M059J (cell line): ENCODE results near the gene TMEM255B. TPM values are rescaled to one million over a fixed set of nuclear protein-coding genes. Genes with fewer than 3 reads are reported as not detected.

Source experiments
- DNase-seq: peaks from one replicate; pipeline ENCODE4 v3.0.0-alpha.2; 2012; ENCODE audit warnings: low read depth
- total RNA-seq: library from RNA; depleted of rRNA; stranded (reverse); fragments of >200 nt; shearing (Covaris generic); gene quantifications from 2 replicates; pipeline ENCODE4 v1.2.3, GENCODE V29; 2014

TMEM255B gene
- total RNA-seq, 1 experiment from 2014 or later = 3.5 TPM

GRCh38 chr13:113803409-113804016 is 44.5 kb downstream of the TMEM255B start:
- DNase-seq = no peak

- peak; percentile 63 for DNase-seq
Measured at GRCh38 chr13:113804017-113804702, 45.1 kb downstream of the TMEM255B start.

DNA sequence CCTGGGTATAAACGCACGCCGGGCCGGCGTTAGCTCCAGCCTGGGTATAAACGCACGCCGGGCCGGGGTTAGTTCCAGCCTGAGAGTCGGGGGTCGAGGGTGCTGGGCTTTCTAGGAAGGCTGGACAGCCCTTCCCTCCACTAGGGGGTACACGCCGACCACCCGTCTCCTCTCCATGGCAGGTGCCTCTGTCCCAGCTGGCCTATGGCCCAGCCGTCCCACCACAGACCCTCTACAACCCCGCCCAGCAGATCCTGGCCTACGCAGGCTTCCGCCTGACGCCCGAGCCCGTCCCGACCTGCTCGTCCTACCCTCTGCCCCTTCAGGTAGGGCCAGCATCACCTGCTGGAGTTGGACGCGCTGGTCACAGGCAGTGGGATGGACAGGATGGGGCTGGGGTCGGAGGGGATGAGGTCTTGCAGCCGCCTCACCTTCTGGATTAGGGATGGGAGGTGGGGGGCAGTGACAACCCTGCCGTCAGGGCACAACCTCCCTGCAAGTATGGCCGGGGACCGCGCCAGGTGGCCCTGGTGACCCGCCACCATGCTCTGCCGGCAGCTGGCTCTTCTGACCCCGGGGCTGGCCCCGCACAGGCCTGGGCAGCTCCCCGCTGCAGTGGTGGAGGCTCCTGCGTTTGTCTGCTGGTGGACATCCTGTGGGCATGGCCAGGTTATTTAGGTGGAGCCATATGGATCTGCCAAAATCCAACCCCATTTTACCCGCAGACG is 45.8 kb downstream of the TMEM255B start:
- DNase-seq = no peak

DNA sequence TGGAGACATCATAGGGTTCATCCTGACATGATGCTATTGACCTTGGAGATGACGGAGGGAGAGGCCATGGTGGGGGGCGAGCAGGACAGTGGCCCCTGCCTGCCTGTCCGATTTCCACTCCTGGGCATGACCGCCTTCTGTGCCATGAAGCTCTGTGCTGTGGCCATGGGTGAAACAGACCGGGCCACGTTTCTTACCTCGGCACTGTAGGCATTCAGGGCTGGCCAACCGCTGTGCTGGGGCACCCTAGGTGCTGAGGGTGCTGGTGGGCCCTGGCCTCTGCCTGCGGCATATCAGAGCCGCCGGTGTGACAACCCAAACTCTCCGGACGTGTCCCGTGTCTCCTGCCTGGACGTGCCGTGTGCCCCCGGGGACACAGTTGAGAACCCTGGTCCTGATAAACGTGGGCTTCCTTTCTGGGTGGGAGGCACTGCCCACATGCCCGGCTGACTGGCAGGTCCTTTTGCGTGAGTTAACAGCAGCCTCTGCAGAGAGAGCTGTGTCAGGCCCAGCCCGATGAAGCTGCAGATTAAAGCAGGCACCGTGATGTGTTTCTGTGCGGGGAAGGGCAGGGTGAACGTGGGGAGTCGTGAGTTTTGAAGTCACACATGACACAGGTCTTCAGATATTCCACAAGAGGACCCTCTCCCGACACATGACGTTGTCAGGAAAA is 46.5 kb downstream of the TMEM255B start:
- no peak for DNase-seq

- no peak for DNase-seq
Measured at GRCh38 chr13:113806104-113806471, 47.1 kb downstream of the TMEM255B start.

DNA sequence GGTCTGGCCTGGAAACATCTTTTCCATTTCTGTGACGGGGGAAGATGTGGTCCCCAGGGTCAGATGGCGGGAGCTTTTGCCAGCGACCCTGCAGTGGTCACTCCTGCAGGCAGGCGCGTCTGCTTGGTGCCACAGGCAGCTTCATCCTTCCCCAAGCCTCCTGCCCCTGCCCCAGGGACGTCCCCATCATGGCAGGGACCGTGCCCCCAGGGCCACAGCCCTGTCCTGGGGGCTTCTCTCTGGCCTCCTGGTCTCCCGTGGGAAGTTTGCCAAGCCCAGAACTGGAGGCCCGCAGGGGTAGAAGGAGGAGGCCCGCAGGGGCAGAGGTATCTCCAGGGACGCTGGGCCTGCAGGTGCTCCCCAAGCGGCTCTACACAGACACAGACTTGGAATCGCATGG is 47.5 kb downstream of the TMEM255B start:
- DNase-seq = no peak

DNA sequence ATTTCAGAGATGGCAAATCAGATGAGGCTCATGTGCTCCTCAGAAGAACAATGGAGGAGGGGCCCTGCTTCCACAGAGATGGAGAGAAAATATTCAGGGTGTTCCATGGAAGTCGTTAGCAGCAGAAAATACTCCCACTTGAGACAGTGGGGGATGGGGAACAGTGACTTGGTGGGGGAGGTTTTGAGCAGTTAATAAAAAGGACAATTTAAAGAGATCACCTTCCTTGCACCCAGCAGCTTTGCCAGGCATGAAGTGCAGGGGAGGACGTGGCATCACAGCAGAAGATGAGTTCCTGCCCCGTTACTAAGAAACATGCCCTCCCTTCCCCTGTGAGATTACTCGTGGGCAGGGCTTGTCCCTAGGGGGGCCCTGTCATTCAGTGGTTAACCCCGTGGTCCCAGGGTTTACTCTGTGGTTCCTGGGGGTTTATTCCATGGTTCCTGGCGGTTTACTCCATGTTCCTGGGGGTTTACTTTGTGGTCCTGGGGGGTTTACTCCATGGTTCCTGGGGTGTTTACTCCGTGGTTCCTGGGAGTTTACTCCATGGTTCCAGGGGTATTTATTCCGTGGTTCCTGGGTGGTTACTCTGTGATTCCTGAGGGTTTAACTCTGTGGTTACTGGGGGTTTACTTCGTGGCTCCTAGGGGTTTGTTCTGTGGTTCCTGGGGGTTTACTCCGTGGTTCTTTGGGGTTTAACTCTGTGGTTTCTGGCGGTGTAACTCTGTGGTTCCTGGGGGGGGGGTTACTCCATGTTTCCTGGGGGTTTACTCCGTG is 49.2 kb downstream of the TMEM255B start:
- no peak for DNase-seq

DNA sequence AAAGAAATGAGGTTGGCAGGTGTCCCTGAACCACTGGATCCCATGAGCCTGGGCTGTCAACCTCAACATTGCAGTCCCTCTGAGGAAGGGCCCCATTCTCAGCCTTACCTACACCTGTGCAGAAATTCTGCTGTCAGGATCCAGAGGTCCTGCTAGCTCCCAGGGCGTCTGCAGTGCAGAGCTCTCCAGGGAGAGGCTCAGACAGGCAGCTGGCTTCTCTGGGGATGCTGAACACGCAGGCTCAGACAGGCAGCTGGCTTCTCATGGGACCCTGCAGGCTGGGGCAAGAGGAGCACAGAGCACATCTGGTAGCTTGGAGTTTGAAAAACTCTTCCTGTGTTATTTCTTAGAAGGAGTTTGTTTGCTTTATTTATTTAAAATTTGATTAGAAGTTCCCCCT is 50.9 kb downstream of the TMEM255B start:
- no peak for DNase-seq

DNA sequence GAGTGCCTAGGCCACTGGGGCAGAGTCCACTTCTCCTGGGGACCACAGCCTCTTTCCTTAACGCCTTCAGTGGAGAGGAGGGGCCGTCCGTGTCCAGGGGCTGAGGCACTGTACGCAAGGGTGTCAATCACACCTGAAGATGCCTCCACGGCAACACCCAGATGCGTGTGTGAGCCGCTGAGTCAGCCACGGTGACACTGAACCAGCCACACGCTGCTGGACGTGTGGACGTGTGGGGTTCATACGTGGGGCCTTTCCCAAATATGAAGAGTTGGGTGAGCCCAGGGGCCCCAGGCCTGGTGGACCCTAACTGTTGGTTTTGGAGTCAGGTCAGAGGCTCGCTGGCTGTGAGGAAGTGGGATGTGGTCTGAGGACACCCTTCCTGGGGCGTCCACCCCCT is 51.6 kb downstream of the TMEM255B start:
- no peak for DNase-seq

DNA sequence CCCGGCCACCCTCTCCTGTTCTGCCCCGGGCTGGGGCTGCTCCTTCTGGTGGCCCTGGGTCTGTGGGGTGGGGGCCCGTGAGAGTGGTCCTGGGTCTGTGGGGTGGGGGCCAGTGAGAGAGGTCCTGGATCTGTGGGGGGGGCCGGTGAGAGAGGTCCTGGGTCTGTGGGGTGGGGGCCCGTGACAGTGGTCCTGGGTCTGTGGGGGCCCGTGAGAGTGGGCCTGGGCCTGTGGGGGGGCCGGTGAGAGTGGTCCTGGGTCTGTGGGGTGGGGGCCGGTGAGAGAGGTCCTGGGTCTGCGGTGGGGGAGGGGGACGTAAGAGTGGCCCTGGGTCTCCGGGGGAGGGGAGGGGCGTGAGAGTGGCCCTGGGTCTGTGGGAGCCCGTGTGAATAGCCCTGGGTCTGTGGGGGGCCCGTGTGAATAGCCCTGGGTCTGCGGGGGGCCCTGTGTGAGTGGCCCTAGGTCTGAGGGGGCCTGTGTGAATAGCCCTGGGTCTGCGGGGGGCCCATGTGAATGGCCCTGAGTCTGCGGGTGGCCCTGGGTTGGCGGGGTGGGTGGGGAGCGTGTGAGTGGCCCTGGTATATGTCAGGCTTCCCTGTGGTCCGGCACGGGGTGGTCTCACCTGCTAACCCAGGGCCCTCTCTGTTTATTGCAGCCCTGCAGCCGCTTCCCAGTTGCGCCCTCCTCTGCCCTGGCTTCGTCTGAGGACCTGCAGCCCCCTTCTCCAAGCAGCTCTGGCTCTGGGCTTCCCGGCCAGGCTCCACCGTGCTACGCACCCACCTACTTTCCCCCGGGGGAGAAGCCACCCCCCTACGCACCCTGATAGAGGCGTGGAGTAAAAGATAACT is 52.3 kb downstream of the TMEM255B start:
- DNase-seq = no peak

- DNase-seq = no peak
Measured at GRCh38 chr13:113812178-113813040, 53.4 kb downstream of the TMEM255B start.

- no peak for DNase-seq
Measured at GRCh38 chr13:113813070-113813748, 54.2 kb downstream of the TMEM255B start.

DNA sequence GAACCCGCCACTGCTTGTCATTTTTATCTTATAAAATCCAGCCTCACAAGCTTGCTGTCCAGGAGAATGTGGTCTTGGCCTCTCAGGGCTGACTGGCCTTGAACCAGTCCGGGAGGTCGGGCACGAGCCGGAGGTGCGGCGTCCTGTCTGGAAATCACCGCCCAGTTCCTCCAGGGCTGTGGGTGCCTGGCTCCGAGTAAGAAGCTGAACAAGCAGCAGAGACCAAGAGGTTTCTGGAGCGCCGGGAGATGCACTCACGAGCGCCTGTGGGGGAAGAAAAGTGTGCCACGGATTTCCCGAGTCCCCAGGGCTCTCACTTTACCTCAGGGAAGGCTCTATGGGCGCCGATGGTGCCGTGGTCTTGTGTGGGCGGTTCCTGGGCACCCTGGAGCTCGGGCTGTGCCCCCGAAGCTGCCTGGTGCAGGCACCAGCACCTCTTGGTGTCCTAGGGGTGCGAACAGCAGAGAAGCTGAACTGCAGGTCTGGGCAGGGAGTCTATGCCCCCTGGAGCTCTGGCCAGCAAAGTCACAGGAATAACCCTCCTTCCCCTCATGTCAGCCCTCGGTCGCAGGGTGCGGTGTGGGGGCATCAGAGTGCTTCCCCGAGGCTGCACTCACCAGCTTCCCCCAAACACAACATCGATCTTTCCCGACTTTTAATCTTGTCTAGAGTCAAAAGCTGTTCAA is 54.9 kb downstream of the TMEM255B start:
- DNase-seq = peak; percentile 63

- peak; percentile 66 for DNase-seq
Measured at GRCh38 chr13:113814435-113814821, 55.4 kb downstream of the TMEM255B start.

GRCh38 chr13:113815151-113816058 is 56.4 kb downstream of the TMEM255B start:
- DNase-seq = no peak

DNA sequence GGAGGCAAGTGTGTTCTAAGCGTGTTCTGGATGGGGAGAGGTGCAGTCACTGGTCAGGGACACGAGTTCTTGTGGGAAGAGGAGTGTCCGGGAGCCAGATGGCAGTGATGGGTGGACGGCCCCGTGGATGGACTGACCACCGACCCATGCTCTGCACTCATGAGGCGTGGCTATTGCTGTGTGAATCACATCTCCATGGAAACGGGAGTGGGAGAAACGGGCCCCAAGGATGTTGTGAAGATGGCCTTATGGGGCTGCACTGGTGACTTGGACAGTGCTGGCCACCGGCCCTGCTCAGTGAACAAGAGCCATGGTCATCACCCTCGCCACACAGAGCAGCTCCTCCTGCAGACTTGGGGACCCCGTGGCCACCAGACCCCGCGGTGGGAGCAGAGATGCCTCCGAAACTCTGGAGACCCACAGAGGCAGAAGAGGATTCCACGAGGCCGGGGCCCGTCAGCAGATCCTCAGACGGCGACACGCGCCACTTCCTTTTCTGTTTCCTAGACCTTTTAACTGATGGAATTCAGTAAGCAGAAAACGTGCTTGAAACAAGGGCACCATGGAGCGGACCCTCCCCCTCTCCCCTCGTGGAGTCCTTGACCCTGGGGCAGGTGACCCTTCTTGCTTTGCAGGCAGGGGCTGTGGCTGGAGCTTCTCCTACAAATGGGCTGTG is 57.4 kb downstream of the TMEM255B start:
- DNase-seq = peak; percentile 29
